HG03432 (cell line): ENCODE measurements around the gene SCAF1.

ENCODE experiments used
- ATAC-seq: cut with Tn5 transposase; IDR thresholded peaks from one replicate; pipeline ENCODE4 v1.9.1; 2021; ENCODE audit warnings: mild to moderate bottlenecking, moderate library complexity; ENCODE audit not compliant: unreplicated experiment

Gene SCAF1

GRCh38 chr19:49642492-49643035 is 555 bp downstream of the SCAF1 start:
- no peak for ATAC-seq

GRCh38 chr19:49643466-49643865 is 1.5 kb downstream of the SCAF1 start:
- no peak for ATAC-seq

DNA sequence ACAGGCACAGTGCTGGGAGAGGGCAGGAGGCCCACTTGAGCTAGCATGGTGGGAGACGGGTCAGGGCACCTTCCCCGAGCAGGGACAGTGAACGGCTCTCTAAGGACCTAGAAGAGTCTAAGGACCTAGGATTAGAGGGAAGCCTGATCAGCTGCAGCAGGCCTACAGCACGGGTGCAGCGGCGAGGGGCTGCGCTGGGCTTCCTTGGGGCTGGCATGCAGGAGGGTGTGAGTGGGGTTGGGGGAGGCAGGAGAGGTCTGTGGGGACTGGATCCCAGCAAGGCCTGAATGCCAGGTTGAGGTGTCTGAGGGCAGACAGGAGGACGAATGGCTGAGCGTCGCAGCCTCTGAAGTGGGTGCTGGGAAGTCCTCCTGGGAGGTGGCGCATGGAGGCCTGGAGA is 3.6 kb downstream of the SCAF1 start:
- no peak for ATAC-seq

GRCh38 chr19:49645995-49646394 is 4.0 kb downstream of the SCAF1 start:
- no peak for ATAC-seq

GRCh38 chr19:49646586-49646985 is 4.6 kb downstream of the SCAF1 start:
- no peak for ATAC-seq

DNA sequence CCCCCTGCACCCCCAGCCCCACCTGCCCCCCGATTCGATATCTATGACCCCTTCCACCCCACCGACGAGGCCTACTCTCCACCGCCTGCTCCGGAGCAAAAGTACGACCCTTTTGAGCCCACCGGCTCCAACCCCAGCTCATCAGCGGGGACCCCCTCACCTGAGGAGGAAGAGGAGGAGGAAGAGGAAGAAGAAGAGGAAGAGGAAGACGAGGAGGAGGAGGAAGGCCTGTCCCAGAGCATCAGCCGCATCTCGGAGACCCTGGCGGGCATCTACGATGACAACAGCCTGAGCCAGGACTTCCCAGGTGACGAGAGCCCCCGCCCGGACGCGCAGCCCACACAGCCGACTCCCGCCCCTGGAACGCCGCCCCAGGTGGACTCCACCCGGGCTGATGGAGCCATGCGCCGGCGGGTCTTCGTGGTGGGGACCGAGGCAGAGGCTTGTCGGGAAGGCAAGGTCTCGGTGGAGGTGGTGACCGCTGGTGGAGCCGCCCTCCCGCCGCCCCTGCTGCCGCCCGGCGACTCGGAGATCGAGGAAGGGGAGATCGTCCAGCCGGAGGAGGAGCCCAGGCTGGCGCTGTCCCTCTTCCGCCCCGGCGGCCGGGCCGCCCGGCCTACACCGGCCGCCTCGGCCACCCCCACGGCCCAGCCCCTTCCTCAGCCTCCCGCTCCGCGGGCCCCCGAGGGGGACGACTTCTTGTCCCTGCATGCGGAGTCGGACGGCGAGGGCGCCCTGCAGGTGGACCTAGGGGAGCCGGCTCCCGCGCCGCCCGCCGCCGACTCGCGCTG is 9.2 kb downstream of the SCAF1 start:
- no peak for ATAC-seq

- no peak for ATAC-seq
These were observed 10.0 kb downstream of the SCAF1 start for GRCh38 chr19:49651820-49652550.

DNA sequence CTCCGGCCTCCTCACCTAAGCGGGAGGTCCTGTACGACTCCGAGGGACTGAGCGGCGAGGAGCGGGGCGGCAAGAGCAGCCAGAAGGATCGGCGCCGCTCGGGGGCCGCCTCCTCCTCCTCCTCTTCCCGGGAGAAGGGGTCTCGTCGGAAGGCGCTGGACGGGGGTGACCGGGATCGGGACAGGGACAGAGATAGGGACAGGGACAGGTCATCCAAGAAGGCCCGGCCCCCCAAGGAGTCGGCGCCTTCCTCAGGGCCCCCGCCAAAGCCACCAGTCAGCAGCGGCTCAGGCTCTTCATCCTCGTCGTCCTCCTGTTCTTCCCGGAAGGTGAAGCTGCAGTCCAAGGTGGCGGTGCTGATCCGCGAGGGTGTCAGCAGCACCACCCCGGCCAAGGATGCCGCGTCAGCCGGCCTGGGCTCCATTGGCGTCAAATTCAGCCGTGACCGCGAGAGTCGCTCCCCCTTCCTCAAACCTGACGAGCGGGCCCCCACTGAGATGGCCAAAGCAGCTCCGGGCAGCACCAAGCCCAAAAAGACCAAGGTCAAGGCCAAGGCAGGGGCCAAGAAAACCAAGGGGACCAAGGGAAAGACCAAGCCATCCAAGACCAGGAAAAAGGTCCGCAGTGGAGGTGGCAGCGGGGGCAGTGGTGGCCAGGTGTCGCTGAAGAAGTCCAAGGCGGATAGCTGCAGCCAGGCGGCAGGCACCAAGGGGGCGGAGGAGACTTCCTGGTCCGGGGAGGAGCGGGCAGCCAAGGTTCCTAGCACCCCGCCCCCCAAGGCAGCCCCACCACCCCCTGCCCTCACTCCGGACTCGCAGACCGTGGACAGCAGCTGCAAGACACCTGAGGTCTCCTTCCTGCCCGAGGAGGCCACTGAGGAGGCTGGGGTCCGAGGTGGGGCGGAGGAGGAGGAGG is 10.8 kb downstream of the SCAF1 start:
- no peak for ATAC-seq

- no peak for ATAC-seq
These were observed 11.4 kb downstream of the SCAF1 start for GRCh38 chr19:49653466-49653806.

- no peak for ATAC-seq
These were observed 12.6 kb downstream of the SCAF1 start for GRCh38 chr19:49654581-49654980.

GRCh38 chr19:49655570-49656455 is 13.8 kb downstream of the SCAF1 start:
- ATAC-seq, result no peak

GRCh38 chr19:49656456-49657109 is 14.6 kb downstream of the SCAF1 start:
- ATAC-seq, result no peak

DNA sequence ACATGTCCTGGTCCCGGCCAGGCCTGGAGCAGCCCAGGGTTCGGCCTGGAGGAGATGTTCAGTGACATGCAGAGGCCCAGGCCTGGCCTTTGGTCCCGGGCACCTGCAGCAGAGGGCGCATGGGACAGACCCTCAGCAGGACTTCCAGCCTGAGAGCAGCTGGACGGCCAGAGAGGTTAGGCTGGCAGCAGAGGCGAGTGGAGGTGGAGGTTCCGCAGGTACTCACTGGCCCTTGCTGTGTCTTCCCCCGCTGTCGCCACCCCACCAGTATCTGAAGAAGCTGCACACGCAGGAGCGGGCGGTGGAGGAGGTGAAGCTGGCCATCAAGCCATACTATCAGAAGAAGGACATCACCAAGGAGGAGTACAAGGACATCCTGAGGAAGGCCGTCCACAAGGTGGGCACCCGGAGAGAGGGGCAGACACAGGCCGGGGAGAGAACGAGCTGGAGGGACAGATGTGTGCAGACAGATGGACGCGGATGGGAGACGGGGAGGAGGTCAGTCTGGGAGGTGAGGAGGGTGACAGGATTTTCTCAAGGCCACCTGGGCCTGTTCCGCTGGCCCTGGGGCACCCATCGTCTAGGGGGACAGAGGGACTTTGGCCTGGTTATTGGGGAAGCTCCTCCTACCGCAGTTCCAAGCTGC is 15.6 kb downstream of the SCAF1 start:
- ATAC-seq, result no peak

- ATAC-seq, result no peak
These were observed 16.1 kb downstream of the SCAF1 start for GRCh38 chr19:49658139-49658517.

DNA sequence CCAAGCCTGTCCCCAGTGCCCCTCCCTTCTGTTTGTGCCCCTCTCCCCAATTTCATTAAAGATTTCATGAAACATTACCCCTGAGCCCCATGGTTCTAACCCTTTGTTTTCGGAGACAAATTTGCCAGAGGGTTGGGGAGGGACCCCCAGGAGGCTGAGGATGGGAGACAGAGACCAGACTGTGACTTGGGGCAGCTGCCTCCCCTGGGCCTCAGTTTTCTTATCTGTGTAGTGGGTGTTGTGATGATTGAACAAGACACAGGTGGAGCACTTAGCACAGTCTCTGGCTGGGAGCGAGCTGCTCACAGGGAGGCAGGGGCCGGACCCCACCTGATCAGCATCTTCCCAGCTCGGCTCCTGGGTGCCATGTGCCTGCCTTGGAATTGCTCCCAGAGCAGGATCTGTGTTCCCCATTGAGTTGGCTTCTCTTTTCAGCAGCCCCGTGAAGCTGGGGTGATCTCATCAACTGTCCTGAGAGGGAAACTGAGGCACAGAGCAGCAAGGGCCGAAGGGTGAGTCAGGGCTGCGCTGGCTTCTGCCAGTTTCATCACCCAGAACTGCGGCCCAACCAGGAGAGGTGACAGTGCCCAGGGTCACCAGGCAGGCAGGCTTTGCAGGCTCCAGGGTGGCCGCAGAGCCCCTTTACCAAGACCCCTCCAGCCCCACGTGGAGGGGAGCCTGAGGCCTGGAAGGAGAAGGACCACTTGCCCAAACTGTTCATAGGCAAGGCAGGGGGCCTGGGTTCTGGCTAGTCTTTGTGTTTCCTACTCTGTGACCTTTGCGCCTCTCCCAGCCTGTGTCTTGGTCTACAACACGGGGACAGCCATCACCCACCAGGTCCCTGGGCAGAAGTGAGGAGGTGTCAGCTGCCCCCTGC is 16.8 kb downstream of the SCAF1 start:
- ATAC-seq, result no peak

DNA sequence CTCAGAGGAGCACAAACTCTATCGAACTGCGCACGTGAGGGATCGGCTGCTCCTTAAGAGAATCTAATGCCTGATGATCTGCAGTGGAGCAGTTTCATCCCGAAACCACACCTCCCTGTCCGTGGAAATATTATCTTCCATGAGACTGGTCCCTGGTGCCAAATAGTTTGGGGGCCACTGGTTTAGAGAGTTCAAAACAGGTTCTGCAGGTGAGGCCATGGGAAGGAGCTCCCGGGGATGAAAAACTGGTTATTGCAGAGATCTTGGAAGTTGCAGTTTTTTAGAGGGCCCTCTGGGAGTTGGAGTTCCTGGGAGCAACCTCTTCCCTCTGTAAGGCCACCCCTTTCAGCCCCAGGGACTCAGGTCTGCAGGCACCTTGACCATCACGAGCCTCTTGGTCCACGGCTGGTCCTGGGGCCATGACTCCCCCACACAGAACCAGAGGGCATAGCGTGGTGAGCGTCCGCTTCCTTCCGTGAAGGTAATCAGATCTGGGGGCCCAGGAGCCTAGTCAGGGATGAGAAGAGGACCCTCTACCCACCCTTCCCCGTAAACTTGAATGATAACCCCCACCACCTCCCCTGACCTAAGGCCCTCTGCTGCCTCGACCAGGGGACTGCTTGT is 18.4 kb downstream of the SCAF1 start:
- ATAC-seq, result no peak

DNA sequence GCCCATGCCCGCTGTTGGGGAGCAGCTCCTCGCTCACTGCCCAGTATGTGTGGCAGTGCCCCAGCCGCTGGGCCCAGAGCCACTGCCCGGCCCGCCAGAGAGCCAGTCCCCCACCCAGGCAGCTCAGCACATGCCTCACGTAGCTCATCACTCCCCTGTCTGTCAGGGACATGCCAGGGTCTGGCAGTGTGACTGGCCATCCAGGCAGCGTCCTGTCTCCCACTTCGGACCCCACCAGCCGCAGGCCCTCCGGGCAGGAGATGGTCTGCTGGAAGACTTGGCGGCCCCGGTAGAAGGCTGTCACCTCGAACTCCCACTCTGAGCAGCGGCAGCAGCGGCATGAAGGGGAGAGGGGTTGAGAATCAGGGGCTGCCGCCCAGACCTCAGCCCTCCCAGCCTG is 20.0 kb downstream of the SCAF1 start:
- ATAC-seq, result no peak

DNA sequence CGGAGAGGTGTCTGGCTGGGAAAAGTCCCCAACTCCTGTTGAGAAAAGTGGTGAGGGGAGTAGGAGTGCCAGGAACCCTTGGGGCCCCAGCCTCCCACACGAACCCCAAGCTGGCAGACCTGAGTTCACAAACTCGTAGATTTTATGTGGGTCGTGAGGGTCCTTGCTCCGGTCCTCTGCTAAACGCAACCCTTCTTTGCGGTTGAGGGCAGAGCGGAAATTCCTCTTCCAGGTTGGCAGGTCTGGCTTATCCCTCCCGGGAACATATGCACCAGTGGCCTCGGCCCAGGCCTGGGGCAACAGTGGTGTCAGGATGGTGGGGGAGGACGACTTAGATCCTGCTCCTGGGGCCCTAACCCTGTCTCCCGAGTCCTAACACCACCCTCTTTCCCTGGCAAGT is 21.2 kb downstream of the SCAF1 start:
- ATAC-seq, result no peak
